Fibroblast of skin of back (primary cell): ENCODE results near the gene FAM76A.
"Not testable (repeated sequence)": the region's sequence is repeated elsewhere in the genome, so short reads cannot be mapped to it uniquely, and the experiment has no call there.

Experiments
- DNase-seq: peaks from one replicate; pipeline ENCODE4 v3.0.0-alpha.2; 2013

The FAM76A gene

GRCh38 chr1:27724961-27725373 lies 794 bp upstream of the FAM76A start:
- DNase-seq: peak; percentile 14

GRCh38 chr1:27726173-27727044 lies 648 bp downstream of the FAM76A start:
- peak; percentile 52 for DNase-seq

GRCh38 chr1:27727126-27727525 lies 1.4 kb downstream of the FAM76A start:
- DNase-seq: peak; percentile 37

- DNase-seq: no peak
Measured at GRCh38 chr1:27736252-27736651, 10.5 kb downstream of the FAM76A start.

- no peak for DNase-seq
Measured at GRCh38 chr1:27741121-27741520, 15.4 kb downstream of the FAM76A start.

GRCh38 chr1:27744556-27744955 lies 18.8 kb downstream of the FAM76A start:
- no peak for DNase-seq

- DNase-seq: no peak
Measured at GRCh38 chr1:27745466-27745865, 19.7 kb downstream of the FAM76A start.

- no peak for DNase-seq
Measured at GRCh38 chr1:27752360-27752759, 26.6 kb downstream of the FAM76A start.

GRCh38 chr1:27755286-27755685 lies 29.5 kb downstream of the FAM76A start:
- no peak for DNase-seq

- no peak for DNase-seq
Measured at GRCh38 chr1:27755865-27756264, 30.1 kb downstream of the FAM76A start.

- DNase-seq: no peak
Measured at GRCh38 chr1:27759236-27759635, 33.5 kb downstream of the FAM76A start.

GRCh38 chr1:27760426-27760825 lies 34.7 kb downstream of the FAM76A start:
- no peak for DNase-seq

GRCh38 chr1:27762033-27762432 lies 36.3 kb downstream of the FAM76A start:
- no peak for DNase-seq

GRCh38 chr1:27763358-27763757 lies 37.6 kb downstream of the FAM76A start:
- DNase-seq: no peak

GRCh38 chr1:27770293-27770830 lies 44.6 kb downstream of the FAM76A start:
- DNase-seq: no peak

- DNase-seq: peak; percentile 73
Measured at GRCh38 chr1:27772036-27772931, 46.5 kb downstream of the FAM76A start.

GRCh38 chr1:27772932-27773825 lies 47.4 kb downstream of the FAM76A start, which contains the start of gene STX12:
STX12 (plus strand) TSS chr1:27773219; CDS start chr1:27773308, 89 bp downstream.
- DNase-seq: peak; percentile 100

GRCh38 chr1:27773826-27774445 lies 48.2 kb downstream of the FAM76A start:
- peak; percentile 43 for DNase-seq

GRCh38 chr1:27774654-27775053 lies 48.9 kb downstream of the FAM76A start:
- no peak for DNase-seq

- not testable (repeated sequence) for DNase-seq
Measured at GRCh38 chr1:27775336-27775735, 49.6 kb downstream of the FAM76A start.

GRCh38 chr1:27776276-27776675 lies 50.5 kb downstream of the FAM76A start:
- DNase-seq: not testable (repeated sequence)
